Fibroblast of mammary gland (primary cell): ENCODE data around the gene RCN2.

ENCODE experiments used
- DNase-seq: peaks from one replicate; pipeline ENCODE4 v3.0.0-alpha.2; 2010; ENCODE audit warnings: low read depth
- H3K4me3 ChIP-seq: 2 replicates; pipeline ENCODE4 v1.5.1; 2011; ENCODE audit warnings: low read depth, mild to moderate bottlenecking, low read length, moderate library complexity; ENCODE audit not compliant: control insufficient read depth
- TF ChIP-seq, protein P1 (sequence below): conservative IDR thresholded peaks from 2 replicates; pipeline ENCODE4 v1.5.1; 2011; ENCODE audit warnings: low read depth, low read length, inconsistent platforms; ENCODE audit not compliant: control insufficient read depth, insufficient read depth

Gene RCN2

GRCh38 chr15:76974456-76975036 is 43.0 kb downstream of the RCN2 start:
- no peak overlapping the region for H3K4me3 ChIP-seq
- TF ChIP-seq, protein P1, sequence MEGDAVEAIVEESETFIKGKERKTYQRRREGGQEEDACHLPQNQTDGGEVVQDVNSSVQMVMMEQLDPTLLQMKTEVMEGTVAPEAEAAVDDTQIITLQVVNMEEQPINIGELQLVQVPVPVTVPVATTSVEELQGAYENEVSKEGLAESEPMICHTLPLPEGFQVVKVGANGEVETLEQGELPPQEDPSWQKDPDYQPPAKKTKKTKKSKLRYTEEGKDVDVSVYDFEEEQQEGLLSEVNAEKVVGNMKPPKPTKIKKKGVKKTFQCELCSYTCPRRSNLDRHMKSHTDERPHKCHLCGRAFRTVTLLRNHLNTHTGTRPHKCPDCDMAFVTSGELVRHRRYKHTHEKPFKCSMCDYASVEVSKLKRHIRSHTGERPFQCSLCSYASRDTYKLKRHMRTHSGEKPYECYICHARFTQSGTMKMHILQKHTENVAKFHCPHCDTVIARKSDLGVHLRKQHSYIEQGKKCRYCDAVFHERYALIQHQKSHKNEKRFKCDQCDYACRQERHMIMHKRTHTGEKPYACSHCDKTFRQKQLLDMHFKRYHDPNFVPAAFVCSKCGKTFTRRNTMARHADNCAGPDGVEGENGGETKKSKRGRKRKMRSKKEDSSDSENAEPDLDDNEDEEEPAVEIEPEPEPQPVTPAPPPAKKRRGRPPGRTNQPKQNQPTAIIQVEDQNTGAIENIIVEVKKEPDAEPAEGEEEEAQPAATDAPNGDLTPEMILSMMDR, result no peak
- DNase-seq, result no peak

- no peak for DNase-seq
- no peak overlapping the region for H3K4me3 ChIP-seq
- TF ChIP-seq, protein P1, result no peak
Measured at GRCh38 chr15:76976141-76976540, 44.6 kb downstream of the RCN2 start.

DNA sequence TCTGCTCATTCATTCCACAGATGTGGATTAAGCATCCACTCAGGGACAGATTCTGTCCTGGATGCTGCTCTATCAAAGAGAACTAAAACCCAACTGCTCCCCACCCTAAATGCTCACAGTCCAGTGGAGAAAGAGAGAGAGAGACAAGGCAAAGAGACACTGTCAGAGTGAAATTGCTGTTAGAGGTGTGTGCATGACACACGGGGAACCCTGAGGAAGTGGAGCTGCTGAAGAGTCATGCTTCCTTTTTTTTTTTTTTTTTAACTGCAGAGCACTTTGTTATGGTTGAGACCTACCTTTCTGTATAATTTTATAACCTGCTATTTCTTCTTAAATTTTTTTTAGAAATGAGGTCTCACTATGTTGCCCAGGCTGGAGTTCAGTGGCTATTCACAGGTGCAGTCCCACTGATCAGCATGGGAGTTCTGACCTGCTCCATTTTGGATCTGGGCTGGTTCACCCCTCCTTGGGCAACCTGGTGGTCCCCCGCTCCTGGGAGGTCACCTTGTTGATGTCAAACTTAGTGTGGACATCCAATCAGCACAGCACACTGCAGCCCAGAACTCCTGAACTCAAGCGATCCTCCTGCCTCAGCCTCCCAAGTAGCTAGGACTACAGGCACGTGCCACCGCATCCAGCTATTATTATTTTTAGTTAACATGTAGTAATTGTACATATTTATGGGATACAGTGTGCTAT is 45.2 kb downstream of the RCN2 start:
- DNase-seq, result no peak
- H3K4me3 ChIP-seq, result no peak overlapping the region
- TF ChIP-seq, protein P1, result no peak

- TF ChIP-seq, protein P1, result no peak
- DNase-seq, result no peak
- H3K4me3 ChIP-seq, result no peak overlapping the region
Measured at GRCh38 chr15:76978522-76979330, 47.2 kb downstream of the RCN2 start.

DNA sequence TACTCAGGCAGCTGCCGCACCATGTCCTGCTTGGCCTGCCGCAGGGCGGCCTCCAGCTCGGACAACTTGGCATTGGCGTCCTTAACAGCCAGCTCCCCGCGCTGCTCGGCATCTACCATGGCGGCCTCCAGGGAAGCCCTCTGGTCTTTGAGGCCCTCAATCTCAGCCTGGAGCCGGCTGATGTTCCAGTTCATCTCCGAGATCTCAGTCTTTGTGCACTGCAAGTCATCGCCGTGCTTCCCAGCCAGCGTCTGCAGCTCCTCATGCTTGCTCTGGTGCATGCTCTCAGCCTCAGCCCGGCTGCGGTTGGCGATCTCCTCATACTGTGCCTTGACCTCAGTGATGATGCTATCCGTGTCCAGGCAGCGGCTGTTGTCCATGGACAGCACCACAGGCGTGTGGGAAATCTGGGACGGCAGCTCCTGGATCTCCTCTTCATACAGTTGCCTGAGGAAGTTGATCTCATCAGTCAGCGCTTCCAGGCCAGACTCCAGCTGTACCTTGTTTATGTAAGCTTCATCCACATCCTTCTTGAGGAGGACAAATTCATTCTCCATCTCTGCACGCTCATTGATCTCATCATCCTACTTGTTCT is 47.9 kb downstream of the RCN2 start:
- no peak overlapping the region for H3K4me3 ChIP-seq
- DNase-seq, result no peak
- TF ChIP-seq, protein P1, result no peak

- H3K4me3 ChIP-seq, result no peak overlapping the region
- no peak for DNase-seq
- TF ChIP-seq, protein P1, result no peak
Measured at GRCh38 chr15:76979996-76980520, 48.5 kb downstream of the RCN2 start.
